GM19035 (cell line): Measurements from ENCODE around the gene HSD17B2.

Experiments
- ATAC-seq: cut with Tn5 transposase; IDR thresholded peaks from one replicate; pipeline ENCODE4 v1.9.1; 2021; ENCODE audit not compliant: unreplicated experiment

HSD17B2 gene

DNA sequence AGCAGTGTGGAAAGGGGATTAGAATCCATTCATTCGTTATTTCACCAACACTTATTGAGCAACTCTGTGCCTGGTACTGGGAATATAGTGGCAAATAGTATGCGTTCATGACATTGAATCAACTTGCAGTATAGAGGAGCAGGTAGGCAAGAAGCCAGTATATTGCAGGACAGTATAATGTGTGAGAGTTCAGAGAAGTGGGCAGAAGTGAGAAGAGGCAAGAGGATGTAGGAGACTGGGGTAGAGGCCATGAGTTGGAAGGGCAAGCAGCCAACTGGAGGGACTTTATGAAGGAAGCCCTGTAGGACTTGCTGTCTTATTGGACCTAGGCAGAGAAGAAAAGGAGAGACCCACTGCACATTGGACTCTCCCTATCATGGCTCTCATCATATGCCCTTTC, 12.3 kb downstream of the HSD17B2 start:
- ATAC-seq = no peak

DNA sequence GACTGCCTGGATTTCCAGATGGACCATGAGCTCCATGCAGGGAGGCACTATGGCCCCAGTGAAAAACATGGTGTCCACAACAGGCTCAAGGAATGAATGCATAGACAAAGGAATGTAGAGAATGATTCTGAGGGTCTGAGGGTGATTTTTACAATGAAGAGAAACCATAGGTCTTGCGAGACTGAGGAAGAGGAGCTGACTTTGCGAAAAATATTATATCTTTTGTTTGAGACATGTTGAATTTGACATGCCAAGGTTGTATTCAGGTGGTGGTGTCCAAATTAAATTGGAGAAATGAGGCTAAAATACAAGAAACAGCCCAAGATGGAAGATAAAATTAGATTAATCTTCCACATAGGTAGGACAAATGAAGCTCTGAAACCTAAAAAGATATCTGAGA, 12.7 kb downstream of the HSD17B2 start:
- no peak for ATAC-seq

DNA sequence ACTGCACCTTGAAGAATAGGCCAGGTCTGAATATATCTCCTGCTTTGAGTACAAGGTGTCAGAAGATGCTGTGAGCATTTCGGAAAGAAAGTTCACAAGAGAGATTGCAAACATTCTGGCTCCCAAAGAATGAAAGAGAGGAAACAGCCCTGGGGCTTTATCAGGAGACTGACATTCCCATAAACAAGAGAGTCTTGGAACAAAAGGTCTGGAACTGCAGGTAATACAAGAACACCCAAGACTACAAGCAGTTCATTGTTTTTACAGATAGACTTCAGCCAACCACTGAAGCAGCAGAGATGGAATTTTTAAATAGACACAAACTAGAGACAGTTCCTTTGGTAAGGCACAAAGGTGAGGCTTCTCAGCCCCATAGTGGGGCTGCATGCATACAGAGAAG, 14.4 kb downstream of the HSD17B2 start:
- no peak for ATAC-seq

DNA sequence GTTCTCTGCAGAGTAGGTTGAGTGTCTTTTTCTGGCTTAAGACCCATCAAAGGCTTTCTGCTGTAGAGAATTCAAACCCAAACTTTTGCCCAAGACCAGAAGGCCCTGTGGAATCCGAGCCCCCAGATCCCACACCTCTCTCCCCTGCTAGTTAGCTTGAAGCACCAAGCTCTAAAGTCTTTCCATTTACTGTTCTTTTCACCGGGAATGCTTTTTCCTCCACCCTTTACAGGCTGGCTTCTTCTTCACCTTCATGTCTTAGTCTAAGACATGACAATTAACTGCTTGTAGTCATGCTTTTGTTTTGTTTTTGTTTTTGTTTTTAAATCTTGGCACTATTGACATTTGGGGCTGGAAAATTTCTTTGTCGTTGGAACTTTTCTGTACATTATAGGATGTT, 15.5 kb downstream of the HSD17B2 start:
- ATAC-seq = no peak

DNA sequence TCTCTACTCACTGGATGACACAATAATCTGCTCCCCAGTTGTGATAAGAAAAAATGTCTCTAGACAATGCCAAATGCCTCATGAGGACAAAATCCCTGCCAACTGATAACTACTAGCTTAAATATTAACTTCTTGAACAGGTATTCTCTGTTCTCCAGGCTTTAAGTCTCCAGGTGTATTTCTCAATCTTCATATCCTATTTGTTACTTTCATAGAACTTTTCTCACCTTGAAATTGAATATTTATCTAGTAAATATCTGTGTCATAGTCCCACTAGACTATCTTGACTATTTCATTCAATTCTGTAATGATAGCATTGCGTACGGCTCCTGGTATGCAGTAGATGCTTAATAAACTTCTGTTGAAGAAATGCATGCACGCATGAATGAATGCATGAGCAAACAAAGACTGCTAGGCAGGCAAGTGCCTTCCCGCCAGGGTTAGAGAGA, 15.9 kb downstream of the HSD17B2 start:
- no peak for ATAC-seq

DNA sequence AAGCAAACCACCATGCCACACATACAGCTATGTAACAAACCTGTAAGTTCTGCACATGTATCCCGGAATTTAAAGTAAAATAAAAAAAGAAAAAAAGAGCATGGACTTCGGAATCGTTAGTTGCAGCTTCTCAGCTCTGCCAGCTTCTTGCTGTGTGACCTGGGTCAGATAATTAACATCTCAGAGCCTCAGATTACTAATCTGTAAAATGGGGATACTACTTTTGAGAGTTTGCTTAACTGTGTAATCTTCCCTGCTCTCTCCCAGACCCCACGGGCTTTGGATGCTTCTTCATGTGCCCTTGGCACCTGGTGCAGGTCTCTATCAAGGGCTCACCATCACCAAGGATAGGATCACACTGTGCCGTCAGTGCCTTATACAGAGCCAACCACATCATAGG, 16.6 kb downstream of the HSD17B2 start:
- no peak for ATAC-seq

DNA sequence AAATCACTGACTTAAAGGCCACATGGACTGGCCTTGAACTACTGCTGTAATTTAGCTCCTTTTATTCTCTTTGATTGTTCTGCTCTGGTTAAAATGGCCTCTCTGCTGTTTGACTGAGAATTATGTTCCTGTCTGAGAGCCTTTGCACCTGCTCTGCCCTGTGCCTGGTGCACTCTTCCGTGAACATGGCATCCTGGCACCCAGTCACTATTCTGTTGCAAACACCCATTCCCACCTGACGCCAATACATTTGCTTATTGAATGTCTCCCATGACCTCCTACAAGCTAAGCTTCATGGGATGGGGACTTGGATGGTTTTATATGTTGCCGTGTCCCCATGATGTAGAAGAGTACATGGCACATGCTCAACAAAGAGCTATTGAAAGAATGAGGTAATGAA, 20.1 kb downstream of the HSD17B2 start:
- no peak for ATAC-seq

DNA sequence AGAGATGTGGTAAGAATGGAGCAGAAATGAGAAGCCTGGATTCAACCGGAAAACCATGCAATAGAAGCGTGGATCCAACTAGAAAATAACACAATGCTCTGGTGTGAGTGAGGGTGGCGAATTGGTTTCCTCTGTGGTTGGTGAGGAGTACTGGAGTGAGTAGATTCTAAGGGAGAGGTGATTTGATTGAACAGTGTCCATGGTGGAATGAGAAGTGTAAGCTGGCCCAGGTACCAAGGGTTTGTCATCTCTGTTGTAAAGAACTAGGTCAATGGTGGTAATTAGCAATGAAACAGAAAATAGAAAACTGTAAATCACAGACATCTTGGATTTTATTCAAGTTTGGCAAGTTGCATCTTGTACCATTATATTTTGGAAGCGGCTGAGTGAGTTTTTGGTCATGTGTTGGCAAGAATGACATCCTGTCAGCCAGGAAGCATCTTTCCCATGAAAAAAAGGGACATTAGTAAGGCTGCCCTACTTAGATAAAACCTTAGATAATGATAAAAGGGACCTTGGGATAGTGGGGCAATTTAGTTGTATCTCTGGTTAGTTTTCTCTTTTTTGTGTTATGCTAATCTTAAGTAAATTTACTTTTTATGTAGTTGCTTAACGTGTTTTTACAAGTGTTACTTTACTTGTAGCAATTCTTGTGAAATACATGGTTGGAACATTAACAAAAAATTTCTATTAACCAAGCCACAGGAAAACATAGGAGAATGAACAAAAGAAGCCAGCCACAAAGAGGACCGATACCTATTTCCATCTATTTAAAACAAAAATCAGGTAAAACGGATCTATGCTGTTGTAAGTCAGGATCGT, 20.9 kb downstream of the HSD17B2 start:
- ATAC-seq = no peak

DNA sequence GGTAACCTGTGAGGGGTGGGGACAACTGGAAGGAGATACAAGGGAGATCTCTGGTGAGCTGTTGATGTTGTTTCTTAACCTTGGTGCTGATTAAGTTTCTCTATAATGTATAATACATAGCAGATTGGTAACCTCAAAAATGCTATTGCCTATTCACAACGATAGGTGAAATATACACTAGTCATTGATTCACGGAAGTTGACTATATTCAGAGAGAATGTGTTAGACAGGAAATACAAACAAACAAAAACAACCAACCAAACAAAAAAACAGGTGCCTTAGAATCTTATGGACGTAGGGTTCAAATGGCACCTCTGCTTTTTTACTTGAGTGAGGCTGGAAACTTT, 21.5 kb downstream of the HSD17B2 start:
- ATAC-seq = no peak

DNA sequence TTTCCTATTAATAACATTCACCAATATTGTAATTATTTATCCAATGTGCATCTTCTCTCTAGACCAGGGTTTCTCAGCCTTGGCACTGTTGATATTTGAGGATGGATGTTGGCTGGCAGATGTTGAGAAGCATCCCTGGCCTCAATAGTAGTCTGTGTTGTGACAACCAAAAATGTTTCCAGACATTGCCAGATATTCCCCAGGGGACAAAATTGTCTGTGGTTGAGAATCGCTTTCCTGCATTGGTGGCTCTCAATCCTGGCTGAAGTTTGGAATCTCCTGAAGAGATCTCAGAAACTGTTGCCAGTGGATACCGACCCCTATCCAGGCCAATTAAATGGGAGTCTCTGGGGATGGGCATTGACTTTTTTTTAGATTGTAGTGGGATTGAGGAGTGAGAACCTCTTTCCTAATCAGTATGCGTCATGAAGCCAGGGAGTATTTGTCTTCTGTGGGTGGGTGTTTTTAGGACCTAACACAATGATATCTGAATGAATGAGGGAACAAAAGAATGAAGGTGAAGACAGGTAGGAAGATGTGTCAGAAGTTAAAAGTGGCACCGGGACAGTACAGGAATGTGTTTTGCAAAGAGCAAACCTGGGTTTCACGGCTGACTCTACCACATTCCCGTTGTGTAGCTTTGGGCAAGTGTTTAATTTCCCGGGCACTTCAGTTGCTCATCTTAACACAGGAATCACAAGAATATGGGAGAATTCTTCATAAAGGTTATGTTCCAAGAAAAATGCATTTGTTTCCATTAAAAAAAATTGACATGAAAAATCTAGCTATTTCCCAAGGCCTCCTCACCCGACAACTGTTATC, 24.3 kb downstream of the HSD17B2 start:
- no peak for ATAC-seq

DNA sequence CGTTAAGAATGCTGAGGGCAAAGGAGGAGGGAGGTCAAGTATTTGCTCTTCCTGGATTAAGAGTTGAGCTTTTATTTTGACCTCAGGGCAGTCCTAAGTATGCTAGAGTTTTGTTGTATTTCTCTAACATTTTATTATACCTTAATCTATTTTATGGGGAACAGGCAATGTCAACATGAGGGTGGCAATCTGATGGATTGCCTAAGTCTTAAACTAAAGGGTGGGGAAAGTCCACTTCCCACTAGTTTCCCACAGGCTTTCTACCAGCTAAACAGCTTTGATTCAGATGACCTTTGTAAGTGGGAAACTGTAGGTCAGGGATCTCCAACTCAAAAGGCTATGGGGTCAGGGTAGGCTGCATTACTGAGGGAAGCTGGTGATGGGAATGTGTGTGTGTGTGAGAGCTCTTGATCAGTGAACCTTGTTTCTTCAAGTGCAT, 24.9 kb downstream of the HSD17B2 start:
- no peak for ATAC-seq

DNA sequence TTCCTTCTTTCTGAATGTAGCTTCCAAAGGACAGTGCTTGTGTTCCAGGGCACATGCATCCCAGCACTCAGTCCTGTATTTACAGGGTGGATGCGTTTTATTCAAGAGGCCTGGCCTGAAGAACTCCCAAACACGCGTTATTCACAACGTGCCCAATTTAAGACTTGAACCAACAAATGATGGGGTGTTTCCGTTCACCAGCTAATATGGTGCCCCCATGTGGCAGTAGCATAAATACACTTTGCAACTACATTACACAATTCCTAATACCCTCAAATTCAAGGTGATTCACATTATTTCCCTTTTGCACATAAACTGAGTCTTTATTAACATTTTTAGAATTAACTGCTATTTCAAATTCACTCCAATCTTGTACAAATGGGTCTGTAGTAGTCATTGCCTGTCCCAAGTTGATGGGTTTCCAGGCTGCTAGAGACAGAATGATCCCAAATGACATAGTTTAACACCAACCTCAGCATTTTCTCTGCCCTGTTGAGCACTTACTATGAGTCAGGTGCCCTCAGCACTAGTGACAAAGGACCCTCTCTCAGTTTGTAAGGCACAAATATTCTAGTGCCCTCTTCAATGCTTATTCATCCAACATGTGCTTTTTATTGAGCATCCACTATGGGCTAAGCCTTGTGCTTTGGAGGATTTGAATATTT, 26.9 kb downstream of the HSD17B2 start:
- ATAC-seq = no peak

DNA sequence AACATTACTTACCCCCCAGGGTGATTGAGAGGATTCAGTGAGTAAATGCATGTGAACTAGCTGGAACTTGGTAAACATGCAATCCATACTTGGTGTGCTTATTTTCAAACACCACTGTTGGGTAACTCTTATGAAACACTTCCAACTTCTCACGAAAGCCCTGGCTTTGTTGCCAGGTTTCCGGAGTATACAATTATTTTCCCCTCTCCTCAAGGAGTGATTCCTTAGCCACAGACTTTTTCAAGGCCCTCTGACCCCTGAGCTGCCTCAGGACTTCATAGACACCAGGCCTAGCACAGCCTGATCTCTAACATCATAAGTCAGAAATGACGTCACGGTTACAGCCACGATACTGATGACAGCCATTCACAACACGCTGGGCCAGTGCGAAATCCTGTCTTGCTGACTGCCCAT, 27.6 kb downstream of the HSD17B2 start:
- no peak for ATAC-seq

DNA sequence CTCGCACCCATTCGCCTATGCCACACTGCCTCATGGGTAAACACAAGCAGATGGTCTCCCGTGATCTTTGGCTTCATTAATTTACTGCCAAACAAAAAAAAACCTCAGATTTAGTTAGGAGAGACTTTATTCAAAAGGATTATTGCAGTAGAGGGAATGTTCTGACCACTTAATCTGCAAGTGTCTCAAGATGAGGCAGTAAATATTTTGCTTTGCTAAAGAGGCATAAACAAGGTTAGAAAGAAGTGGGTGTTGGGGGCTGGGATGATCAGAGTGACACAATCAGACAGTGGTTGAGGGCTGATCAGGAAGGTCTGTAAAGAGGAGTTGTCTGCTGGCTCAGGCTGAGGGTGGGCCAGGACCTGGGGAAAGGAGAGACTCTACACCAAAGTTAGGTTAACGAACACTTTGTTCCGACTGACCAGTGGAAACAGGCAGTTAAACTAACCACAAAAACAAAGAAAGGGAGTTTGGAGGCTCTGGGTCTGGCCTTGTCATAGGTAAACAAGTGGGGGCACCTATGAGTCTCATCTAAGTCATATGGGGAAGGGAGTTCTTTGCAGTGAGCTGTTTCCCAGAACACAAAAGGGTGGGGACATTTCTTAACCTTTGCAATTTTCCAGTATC, 28.5 kb downstream of the HSD17B2 start:
- no peak for ATAC-seq

DNA sequence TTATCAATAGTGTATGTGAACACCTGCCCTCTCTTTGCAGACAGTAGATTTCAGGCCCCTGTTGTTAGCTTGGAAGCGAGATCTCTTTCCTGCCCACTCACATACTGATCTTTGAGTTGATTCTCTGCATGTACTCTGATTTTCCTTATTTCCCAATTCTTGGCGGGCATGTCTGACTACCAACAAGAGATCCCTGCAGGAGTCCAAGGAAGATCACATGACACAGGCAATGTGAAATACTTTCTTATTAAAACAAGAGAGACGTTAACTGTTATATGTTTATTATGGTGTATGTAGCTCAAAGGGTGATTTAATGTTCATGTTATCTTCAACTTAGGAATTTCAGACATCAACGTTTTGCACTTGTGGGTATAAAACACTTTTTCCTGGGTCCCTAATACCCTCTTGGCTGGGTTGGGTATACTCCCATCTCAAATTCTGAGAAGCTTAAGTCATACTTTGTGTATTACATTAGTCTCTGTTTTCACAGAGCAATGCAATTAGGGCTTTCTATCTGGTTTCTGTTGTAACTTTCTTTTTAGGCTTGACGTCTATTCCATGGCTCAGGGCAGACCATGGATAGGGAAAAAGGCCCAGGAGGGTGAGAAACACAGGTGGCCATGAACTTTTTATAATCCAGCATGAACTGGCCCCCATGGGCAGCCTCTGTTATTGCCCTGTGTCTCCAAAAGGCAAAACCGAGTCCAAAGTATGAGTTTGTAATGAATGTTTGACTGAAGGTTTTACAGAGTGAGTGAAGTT, 32.2 kb downstream of the HSD17B2 start:
- ATAC-seq = no peak

DNA sequence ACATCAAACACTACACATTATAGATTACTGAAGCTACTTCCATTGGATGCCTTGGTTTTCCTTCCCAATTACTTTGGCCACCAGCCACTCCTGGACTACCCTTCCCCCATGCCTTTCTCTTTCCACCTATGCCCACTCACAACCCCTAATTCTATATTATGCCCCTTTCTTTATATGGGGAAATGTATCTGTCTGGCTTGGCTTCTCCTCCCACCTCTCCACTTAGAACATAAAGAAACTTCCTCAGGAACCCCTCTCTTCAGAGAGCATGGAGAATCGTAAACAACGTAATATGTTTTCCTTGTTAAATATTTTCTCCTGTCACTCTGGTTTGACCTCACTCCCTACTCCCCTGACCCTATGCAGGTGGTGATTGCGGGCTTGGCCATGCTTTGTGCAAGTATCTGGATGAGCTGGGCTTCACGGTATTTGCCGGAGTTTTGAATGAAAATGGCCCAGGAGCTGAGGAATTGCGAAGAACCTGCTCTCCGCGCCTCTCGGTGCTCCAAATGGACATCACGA, 32.8 kb downstream of the HSD17B2 start:
- no peak for ATAC-seq

DNA sequence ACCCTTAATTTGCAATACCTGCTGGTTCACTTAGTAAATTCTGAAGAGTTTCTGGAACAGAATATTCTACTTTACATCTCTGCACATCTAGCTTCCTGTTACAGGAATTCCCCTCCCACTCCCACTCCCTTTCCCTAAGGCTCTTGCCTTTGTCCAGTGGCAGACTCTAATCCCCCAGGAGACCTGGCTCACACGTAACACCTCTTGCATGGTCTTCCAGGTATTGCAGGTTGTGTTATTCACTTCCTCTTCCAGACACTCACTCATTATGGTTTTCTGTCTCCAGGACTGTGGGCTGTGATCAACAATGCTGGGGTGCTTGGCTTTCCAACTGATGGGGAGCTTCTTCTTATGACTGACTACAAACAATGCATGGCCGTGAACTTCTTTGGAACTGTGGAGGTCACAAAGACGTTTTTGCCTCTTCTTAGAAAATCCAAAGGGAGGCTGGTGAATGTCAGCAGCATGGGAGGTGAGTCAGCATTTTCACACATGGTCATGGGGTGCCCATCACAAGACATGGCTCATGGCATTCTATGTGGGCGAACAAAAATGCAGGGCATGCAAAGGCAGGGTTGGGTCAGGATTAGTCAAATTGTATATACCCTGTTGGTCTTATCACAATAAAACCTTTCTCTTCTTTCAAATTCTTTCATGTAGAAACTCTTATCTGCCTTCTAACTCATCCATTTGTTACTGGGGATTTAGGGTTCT, 35.8 kb downstream of the HSD17B2 start:
- no peak for ATAC-seq

DNA sequence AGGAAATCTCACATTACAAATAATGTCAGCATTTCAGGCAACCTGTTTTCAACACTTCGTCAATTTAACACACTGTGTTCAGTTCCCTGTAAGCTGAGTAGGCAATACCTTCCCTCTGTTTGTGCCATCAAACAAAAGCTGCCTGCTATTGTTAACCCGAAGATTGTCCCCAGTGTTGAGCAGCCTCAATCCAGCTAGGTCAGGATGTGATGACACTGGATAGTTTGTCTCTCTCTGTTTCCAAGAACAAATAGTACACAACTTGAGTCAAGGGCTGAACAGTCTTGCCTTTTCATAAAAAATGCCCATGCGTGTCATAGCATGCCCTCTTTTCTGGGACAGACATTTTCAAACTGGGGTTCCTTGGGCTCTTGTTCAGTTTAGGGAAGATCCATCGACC, 36.4 kb downstream of the HSD17B2 start:
- no peak for ATAC-seq

DNA sequence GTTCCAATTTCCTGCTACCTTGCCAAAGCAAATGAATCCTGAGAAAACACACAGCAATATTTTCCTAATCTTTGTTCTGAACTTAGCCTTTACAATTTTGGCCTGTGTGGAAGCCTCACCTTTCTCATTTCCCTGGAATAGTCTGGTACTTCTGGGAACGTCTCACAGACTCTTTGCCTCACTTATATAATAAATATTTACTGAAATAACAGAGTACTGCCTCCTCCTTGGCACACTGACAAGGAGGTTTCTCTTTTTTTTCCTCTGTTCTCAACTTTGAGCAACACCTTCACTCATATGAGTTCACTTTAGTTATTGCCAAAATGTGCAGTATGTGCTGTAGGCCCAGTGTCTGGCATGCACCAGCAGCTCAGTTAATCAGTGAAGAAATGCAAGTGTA, 37.3 kb downstream of the HSD17B2 start:
- no peak for ATAC-seq
